ENCODE results near the gene NUPR1. TPM values are rescaled to one million over a fixed set of nuclear protein-coding genes. Genes with fewer than 3 reads are reported as not detected.
A peak's percentile ranks its signal among the peaks of the same experiment; 100 is the strongest.

The NUPR1 gene, protein sequence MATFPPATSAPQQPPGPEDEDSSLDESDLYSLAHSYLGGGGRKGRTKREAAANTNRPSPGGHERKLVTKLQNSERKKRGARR
- not detected for total RNA-seq

DNA sequence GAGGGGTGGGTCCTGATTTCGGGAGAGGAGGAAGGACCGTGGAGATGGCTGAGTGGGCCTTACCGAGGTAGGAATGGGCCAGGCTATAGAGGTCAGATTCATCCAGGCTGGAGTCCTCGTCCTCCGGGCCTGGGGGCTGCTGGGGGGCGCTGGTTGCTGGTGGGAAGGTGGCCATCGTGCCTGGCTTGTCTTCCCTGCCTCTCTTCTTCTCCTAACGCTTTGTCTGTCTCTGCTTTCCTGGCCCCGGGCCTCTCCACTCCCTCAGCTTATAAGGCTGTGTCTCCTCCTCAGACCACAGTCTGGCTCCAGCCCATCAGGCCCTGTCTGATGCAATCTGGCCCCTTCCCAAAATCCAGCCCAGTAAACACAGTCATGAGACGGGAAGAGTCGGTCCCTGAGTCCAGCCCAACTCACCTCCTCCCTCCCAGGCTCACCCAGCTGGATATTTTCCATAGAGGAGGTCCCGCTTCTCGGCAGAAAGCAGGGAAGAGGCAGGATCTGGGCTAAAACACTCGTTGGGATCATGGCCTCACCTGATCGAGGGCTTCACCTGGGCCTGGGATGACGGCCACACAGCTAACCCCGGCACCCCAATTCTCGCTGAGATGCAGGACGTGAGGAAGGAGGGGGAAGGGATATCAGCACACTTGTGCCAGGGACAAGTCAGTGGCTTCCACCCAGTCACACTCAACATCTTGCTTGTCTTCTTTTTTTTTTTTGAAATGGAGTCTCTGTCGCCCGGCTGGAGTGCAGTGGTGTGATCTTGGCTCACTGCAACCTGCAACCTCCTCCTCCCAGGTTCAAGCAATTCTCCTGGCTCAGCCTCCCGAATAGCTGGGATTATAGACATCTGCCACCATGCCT is at the start of gene NUPR1:
Gene NUPR1 (minus strand): TSS at position 242 of the 864 bp plus-strand sequence. CDS start 67 bp downstream, at position 175.
- no peak for ATAC-seq
- Mint-ChIP-seq H3K36me3 (no peaks in the 10 kb centered on the region), H3K27ac (peak within 1 kb of the TSS; percentile 7 to 31), H3K9me3 (peaks cover 6% of the 10 kb centered on the region), H3K27me3 (peaks cover 0 to 3% of the 10 kb centered on the region in 2 donors), H3K4me1 (ENCODE audit: low read depth in 2 of 2) (peaks cover 18 to 23% of the 10 kb centered on the region in 2 donors), H3K4me3 (no peak within 1 kb of the TSS)
- no peak for DNase-seq (ENCODE audit: low spot score)

DNA sequence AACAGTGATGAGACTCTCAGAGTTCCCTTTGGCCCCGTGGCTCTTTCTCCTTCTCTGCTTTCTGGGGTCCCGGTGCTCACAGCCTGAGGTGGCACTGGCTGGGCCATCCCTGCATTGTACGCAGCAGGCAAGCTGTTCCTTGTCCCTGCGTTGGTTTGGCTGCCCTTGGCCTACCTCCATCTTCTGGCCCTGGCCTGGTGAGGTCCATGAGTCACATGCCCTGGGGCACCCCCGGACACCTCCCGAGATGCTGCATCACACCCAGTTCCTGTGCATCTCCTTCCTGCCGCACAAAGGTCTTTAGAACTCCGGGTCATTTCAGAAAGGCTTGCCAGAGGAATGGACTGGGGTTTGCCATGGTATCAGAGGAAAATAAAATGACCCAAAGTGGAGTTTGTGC is 48.6 kb upstream of the NUPR1 start:
- H3K27me3 Mint-ChIP-seq = no peaks in the 10 kb centered on the region
- no peak overlapping the region for H3K4me3 Mint-ChIP-seq
- H3K36me3 Mint-ChIP-seq = no peaks in the 10 kb centered on the region
- no peaks in the 10 kb centered on the region for H3K9me3 Mint-ChIP-seq
- H3K27ac Mint-ChIP-seq = peak overlapping the region in 1 of 2 donors; percentile 21
- DNase-seq (ENCODE audit: low spot score) (no peak), ATAC-seq (no peak)
- H3K4me1 Mint-ChIP-seq (ENCODE audit: low read depth in 2 of 2) = no peaks in the 10 kb centered on the region

DNA sequence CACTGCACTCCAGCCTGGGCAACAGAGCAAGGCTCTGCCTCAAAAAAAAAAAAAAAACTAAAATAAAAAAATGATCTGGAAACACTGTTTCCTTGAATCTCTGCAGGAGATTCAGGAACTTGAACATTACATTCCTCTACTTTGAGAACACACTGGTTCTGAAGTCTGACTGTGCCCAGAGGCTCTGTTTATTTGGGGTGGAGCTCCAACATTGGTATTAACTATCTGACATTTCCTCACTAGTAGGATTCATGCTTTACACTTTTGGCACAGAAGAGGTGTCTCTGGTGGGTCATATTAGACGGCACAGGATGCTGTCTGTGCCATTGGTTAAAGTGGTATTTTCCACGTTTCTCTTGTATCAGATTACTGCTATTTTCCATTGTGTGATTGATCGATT is 47.7 kb upstream of the NUPR1 start:
- Mint-ChIP-seq H3K4me3 (no peak overlapping the region), H3K36me3 (no peaks in the 10 kb centered on the region), H3K27ac (no peak overlapping the region), H3K27me3 (no peaks in the 10 kb centered on the region), H3K9me3 (no peaks in the 10 kb centered on the region), H3K4me1 (ENCODE audit: low read depth in 2 of 2) (no peaks in the 10 kb centered on the region)
- ATAC-seq (no peak), DNase-seq (ENCODE audit: low spot score) (no peak)

DNA sequence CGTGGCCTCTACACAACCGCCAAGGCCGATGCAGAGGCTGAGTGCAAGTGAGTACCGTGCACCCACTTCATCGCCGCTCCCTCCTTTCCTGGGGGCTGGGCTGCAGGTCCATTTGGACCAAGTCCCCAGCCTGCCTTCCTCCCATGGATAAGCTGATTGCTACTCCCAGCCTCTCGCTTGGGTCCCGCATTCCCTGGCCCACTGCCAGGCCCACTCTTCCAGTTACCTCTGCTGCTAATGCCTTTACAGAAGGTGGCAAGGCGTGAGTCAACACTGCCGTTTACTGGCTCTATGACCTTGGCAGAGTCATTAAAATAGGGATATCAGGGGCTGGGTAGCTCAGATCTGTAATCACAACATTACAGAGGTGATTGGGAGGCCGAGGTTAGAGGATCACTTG is 46.9 kb upstream of the NUPR1 start:
- no peak for ATAC-seq
- no peaks in the 10 kb centered on the region for H3K4me1 Mint-ChIP-seq (ENCODE audit: low read depth in 2 of 2)
- no peak overlapping the region for H3K27ac Mint-ChIP-seq
- H3K4me3 Mint-ChIP-seq = no peak overlapping the region
- H3K36me3 Mint-ChIP-seq = no peaks in the 10 kb centered on the region
- no peaks in the 10 kb centered on the region for H3K27me3 Mint-ChIP-seq
- no peak for DNase-seq (ENCODE audit: low spot score)
- no peaks in the 10 kb centered on the region for H3K9me3 Mint-ChIP-seq

DNA sequence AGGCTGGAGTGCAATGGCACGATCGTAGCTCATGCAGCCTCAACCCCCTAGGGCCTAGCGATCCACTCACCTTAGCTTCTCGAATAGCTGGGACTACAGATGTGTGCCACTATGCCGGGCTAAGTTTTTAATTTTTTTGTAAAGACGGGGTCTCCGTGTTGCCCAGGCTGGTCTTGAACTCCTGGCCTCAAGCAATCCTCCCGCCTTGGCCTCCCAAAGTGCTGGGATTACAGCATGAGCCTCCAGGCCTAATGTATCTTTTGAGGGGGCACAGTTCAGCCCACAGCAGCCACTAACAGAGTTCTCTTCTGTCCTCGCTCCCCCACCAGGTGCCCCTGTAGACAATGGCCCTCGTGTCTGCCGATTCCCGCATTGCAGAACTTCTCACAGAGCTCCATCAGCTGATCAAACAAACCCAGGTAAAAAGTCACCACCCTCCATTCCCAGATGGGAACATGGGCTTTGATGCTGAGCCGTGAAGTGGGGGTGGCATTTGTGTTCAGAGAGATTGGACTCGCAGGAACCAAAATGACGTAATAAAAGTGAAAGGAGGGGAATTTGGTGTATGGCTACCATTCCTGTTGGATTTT is 42.0 kb upstream of the NUPR1 start:
- ATAC-seq = no peak
- Mint-ChIP-seq H3K4me3 (no peak overlapping the region), H3K36me3 (no peaks in the 10 kb centered on the region), H3K4me1 (ENCODE audit: low read depth in 2 of 2) (peaks cover 0 to 3% of the 10 kb centered on the region in 2 donors), H3K9me3 (no peaks in the 10 kb centered on the region), H3K27ac (no peak overlapping the region), H3K27me3 (no peaks in the 10 kb centered on the region)
- DNase-seq (ENCODE audit: low spot score) = no peak

DNA sequence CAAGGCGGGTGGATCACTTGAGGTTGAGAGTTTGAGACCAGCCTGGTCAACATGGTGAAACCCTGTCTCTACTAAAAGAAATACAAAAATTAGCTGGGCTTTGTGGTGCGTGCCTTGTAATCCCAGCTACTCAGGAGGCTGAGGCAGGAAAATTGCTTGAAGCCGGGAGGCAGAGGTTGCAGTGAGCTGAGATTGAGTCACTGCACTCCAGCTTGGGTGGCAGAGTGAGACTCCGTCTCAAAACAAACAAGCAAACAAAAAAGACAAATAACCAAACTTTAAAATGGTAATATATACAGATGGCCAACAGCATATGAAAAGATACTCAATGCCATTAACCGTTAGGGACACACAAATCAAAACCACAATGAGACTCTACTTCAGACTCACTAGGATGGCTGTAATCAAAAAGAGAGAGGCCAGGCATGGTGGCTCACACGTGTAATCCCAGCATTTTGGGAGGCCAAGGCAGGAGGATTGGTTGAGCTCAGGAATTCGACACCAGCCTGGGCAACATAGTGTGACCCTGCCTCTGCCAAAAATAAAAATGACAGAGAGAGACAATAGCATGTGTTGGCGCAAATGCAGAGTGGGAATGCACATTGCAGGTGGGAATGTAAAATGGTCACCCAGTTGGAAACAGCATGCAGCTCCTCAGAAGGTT is 36.8 kb upstream of the NUPR1 start:
- Mint-ChIP-seq H3K27me3 (no peaks in the 10 kb centered on the region), H3K27ac (no peak overlapping the region), H3K4me3 (no peak overlapping the region), H3K9me3 (no peaks in the 10 kb centered on the region), H3K4me1 (ENCODE audit: low read depth in 2 of 2) (peaks cover 21 to 32% of the 10 kb centered on the region in 2 donors), H3K36me3 (no peaks in the 10 kb centered on the region)
- DNase-seq (ENCODE audit: low spot score) (no peak), ATAC-seq (no peak)

DNA sequence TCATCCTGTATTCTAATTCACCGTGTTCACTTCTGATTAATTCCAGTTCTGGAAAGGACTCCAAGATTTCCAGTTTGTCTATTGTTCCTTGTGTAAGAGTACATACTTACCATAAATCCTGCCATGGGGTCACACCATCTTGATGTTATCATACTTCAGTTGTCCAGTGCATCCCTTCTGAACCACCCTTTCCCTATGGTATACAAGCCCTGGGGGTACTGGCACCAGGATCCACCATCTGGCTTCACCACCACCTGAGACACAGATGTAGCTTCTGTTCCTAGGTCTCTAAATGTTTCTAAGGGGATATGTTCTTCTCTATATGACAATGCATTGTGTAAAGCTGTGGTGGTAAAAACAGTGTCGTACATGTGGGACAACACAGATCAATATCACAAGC is 36.2 kb upstream of the NUPR1 start:
- Mint-ChIP-seq H3K27ac (no peak overlapping the region), H3K9me3 (no peaks in the 10 kb centered on the region), H3K36me3 (no peaks in the 10 kb centered on the region), H3K4me1 (ENCODE audit: low read depth in 2 of 2) (peaks cover 21 to 32% of the 10 kb centered on the region in 2 donors), H3K27me3 (no peaks in the 10 kb centered on the region), H3K4me3 (no peak overlapping the region)
- no peak for DNase-seq (ENCODE audit: low spot score)
- ATAC-seq = no peak

DNA sequence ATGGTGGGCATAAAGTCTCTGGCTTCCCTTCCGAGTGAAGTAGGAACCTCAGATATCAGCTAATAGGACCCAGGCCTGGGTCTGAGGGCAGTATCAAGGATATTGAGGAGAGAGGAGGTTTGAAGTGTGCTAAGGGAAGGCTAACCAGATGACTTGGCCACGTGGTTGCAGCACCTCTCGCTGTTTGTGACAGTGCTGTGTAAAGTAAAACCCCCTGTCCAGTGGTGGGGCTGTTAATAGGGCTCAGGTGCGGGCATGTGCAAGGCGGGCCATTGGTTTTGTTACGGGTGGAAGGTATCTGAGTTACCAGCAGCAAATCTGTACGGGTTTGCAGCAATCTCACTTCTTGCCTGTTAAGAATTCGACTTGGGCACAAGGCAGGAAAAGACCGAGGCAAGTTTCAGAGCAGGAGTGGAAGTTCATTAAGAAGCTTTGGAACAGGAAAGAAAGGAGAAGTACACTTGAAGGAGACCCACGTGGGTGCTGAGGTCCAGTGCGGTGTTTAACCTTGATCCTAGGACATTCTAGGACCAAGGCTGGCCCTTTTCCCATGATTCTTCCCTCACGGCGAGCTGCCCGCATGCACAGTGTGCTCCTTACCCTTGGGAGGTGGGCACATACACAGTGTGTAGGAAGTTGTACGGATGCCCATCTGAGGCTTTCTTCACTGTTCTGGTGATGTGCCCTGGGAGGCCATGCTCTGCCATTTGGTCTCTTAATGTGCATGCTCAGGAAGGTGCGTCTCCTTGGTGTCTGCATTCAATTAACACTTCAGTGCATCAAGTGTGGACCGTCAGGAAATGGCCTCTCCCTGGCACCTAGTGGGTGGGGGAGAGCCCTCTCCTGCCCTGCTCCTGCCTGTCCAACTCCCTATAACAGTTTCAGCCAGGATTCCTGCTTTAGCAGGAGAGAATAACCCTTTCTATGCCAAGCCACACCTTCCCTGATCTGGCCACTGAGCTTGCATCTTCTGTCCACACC is 35.3 kb upstream of the NUPR1 start:
- H3K27ac Mint-ChIP-seq = peak overlapping the region in 1 of 2 donors; percentile 17
- DNase-seq (ENCODE audit: low spot score) (no peak), ATAC-seq (no peak)
- H3K36me3 Mint-ChIP-seq = no peaks in the 10 kb centered on the region
- H3K4me1 Mint-ChIP-seq (ENCODE audit: low read depth in 2 of 2) = peaks cover 26 to 34% of the 10 kb centered on the region in 2 donors
- no peaks in the 10 kb centered on the region for H3K27me3 Mint-ChIP-seq
- no peaks in the 10 kb centered on the region for H3K9me3 Mint-ChIP-seq
- H3K4me3 Mint-ChIP-seq = no peak overlapping the region

DNA sequence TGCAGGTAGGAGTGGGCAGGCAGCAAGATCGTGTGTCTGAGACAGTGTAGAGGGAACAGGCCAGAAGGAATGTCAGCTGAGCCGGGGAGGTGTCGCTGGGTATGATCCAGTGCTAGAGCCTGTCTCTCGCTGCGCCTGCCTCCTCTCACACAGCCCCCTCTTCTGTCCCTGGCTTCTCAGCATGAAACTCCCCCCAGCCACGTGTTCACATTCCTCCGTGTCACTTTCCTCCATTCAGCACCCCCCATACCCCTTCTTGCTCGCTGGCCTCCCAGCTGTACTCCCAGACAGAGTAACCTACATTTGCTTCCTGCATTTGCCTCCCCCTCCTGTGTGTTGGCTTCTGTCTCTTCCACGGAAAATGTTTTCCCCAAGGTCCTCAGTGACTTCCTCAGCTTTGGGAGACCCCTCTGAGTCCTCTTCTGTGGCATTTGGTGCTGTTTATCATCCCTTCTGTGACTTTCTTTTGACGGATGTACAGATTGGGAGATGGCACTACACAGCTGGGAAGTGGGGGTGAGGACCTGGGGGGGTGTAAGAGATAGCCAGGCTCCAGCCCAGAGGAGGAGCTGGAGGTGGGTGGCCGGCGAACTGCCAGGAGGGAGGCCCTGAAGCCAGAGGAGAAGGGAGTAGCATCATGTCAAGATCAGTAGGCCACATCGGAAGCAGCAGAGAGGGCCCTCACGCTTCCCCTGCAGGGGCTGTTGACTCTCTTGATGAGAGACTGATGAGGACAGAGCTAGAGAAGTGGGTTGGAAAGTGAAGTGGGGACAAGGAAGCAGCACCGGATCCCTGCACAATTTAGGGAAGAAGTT is 34.1 kb upstream of the NUPR1 start:
- peaks cover 28 to 36% of the 10 kb centered on the region in 2 donors for H3K4me1 Mint-ChIP-seq (ENCODE audit: low read depth in 2 of 2)
- no peaks in the 10 kb centered on the region for H3K9me3 Mint-ChIP-seq
- no peaks in the 10 kb centered on the region for H3K36me3 Mint-ChIP-seq
- no peaks in the 10 kb centered on the region for H3K27me3 Mint-ChIP-seq
- peak overlapping the region in 1 of 2 donors; percentile 65 for H3K27ac Mint-ChIP-seq
- H3K4me3 Mint-ChIP-seq = no peak overlapping the region
- no peak for ATAC-seq
- no peak for DNase-seq (ENCODE audit: low spot score)

DNA sequence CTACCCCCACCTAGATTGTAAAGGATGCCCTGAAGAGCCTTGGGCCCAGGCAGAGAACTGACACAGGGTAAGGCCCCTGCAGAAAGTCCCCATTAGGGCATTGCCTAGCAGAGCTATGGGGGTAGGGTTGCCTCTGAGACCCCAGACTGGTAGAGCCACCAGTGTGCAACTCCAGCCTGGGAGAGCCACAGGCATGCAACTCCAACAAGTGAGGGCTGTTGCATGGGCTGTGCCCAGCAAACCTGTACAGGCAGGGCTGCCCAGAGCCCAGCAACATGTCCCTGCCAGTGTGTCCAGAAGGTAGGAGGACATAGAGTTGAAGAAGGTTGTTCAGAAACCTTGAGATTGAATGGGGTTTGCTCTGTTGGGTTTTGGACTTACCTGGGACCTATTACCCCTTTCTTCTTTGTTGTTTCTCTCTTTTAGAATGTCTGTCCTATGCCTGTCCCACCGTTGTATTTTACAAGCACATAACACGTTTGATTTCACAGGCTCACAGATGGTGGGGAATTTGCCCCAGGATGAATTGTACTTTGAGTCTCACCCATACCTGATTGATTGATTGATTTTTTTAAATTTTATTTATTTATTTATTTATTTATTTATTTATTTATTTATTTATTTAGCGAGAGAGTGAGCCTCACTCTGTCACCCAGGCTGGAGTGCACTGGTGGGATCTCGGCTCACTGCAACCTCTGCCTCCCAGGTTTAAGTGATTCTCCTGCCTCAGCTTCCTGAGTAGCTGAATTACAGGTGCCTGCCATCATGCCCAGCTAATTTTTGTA is 31.4 kb upstream of the NUPR1 start:
- ATAC-seq = peak in 1 of 2 donors; percentile 38
- DNase-seq (ENCODE audit: low spot score) = no peak
- Mint-ChIP-seq H3K4me3 (no peak overlapping the region), H3K9me3 (peaks cover 6% of the 10 kb centered on the region), H3K27me3 (no peaks in the 10 kb centered on the region), H3K36me3 (peaks cover 16% of the 10 kb centered on the region), H3K27ac (no peak overlapping the region), H3K4me1 (ENCODE audit: low read depth in 2 of 2) (peaks cover 28 to 38% of the 10 kb centered on the region in 2 donors)

DNA sequence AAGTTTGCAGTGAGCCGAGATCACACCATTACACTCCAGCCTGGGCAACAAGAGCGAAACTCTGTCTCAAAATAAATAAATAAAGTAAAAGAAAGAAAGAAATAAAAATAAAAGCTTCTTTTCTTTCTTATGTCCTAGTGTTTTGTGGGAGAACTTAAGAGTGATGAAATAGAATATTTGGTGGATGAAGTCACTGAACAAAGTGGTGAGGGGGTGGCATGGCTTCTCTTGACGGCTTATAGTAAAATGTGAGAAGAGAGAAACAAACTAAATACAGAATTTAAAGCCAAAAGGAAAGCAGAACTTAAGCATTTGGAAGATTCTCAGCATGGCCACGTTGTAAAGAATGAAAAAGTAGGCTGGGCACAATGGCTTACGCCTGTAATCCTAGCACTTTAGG is 30.2 kb upstream of the NUPR1 start:
- peaks cover 6% of the 10 kb centered on the region for H3K9me3 Mint-ChIP-seq
- DNase-seq (ENCODE audit: low spot score) (no peak), ATAC-seq (no peak)
- H3K27me3 Mint-ChIP-seq = no peaks in the 10 kb centered on the region
- no peak overlapping the region for H3K4me3 Mint-ChIP-seq
- H3K27ac Mint-ChIP-seq = peak overlapping the region in 1 of 2 donors; percentile 37
- H3K36me3 Mint-ChIP-seq = peaks cover 16% of the 10 kb centered on the region
- H3K4me1 Mint-ChIP-seq (ENCODE audit: low read depth in 2 of 2) = peaks cover 21 to 30% of the 10 kb centered on the region in 2 donors

DNA sequence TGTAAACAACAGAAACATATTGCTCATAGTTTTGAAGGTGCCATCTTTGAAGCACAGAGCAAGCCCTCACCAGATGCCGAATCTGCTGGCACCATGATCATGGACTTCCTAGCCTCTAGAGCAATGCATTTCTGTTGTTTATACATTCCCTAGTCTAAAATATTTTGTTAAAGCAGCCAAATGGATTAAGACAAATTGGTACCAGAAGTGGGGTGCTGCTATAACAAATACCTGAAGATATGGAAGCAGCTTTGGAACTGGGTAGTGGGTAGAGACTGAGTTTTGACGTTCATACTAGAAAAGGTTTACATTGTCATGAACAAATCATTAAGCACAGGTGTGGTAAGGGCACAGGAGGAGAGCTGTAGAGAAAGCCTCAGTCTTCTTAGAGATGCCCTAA is 28.5 kb upstream of the NUPR1 start:
- H3K27ac Mint-ChIP-seq = no peak overlapping the region
- peaks cover 16% of the 10 kb centered on the region for H3K36me3 Mint-ChIP-seq
- H3K4me1 Mint-ChIP-seq (ENCODE audit: low read depth in 2 of 2) = peaks cover 7 to 19% of the 10 kb centered on the region in 2 donors
- H3K4me3 Mint-ChIP-seq = no peak overlapping the region
- H3K9me3 Mint-ChIP-seq = peaks cover 6% of the 10 kb centered on the region
- no peak for ATAC-seq
- DNase-seq (ENCODE audit: low spot score) = no peak
- H3K27me3 Mint-ChIP-seq = no peaks in the 10 kb centered on the region

Data from natural killer cell treated with Interleukin-12 subunit alpha and Interleukin-12 subunit beta and Interleukin-15 and Interleukin-18, amount 100 ng/mL, for 72 hours (primary cell).